Left lobe of liver (tissue), 2 donors: ENCODE data around the gene GNL1. TPM values are rescaled to one million over a fixed set of nuclear protein-coding genes. Genes with fewer than 3 reads are reported as not detected.
A peak's percentile ranks its signal among the peaks of the same experiment; 100 is the strongest.
"Not testable (repeated sequence)": the region's sequence is repeated elsewhere in the genome, so short reads cannot be mapped to it uniquely, and the experiment has no call there.

Experiments
- ATAC-seq: fragments of 200-7000 bp; cut with Tn5 transposase; one replicate; pipeline ENCODE4 v1.9.1; 2020; ENCODE audit warnings: mild to moderate bottlenecking, moderate library complexity
- DNase-seq: peaks from one replicate; pipeline ENCODE4 v3.0.0-alpha.2; 2020; ENCODE audit warnings: low spot score
- total RNA-seq: library from RNA; stranded (reverse); gene quantifications from one replicate; pipeline ENCODE4 v1.2.1, GENCODE V29; 2021
- donor health status: DM: no; HTN: no; CAD: no; lungs with moderate emphysema.
- donor health status: DM: no; HTN: yes; CAD: no.

The GNL1 gene
- total RNA-seq, 1 donor from 2014 or later = 24.0 TPM

DNA sequence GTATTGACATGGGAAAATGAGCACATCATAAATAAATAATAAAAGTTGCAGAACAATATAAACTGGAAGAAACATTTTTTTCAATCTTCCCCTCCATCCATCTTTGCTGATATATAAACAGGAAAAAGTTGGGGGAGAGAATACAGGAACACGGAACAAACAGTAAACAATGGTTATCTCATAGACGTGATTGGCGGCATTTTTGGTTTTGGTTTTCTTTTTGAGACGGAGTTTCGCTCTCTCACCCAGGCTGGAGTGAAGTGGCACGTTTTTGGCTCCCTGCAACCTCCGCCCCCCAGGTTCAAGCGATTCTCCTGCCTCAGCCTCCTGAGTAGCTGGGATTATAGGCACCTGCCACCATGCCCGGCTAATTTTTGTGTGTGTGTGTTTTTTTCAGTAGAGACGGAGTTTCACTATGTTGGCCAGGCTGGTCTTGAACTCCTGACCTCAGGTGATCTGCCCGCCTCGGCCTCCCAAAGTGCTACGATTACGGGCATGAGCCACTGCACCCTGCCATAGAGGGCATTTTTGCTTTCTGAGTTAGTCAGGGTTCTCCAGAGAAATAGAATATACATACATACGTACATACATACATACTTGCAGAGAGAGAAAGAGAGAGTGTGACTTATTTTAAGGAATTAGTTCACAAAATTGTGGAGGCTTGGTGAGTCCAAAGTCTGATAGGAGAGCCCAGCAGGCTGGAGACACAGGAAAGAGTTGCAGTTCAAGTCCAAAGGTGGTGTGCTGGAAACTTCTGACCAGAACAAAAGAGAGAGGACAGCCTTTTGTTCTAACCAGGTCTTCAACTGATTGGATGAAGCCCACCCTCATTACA is 22.6 kb downstream of the GNL1 start:
- peak; percentile 80 for ATAC-seq
- DNase-seq = no peak

DNA sequence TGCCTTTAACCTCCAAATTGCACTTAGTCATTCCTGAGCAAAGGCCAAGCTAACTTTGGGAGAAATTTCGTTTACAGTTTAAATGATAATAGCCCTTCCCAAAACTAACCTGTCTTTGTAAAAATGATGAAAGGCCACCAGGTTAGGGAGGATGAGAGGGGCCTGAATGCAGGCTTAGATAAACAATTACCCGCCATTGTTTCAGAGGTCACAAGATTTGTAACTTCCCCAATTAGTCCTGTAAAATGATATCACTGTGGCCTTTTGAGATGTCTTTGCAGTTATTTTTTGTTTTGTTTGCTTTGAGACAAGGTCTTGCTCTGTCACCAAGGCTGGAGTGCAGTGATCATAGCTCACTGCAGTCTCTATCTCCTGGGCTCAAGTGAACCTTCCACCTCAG is 26.3 kb downstream of the GNL1 start:
- no peak for ATAC-seq
- no peak for DNase-seq

DNA sequence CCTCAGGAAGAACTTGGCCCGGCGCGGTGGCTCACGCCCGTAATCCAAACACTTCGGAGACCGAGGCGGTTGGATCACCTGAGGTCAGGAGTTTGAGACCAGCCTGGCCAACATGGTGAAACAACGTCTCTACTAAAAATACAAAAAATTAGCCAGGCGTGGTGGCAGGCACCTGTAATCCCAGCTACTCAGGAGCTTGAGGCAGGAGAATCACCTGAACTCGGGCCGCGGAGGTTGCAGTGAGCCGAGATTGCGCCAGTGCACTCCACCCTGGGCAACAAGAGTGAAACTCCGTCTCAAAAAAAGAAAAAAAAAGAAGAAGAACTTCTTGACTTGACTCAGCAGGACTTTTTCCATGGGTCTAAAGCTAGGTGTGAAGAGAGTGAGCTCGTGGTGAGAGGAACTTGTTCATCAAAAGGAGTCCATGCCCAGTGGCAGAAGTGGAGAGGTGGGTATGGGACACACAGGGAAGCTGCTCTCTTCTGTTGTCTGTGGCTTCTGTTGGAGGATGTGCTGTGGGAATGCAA is 26.9 kb downstream of the GNL1 start:
- ATAC-seq = not testable (repeated sequence)

DNA sequence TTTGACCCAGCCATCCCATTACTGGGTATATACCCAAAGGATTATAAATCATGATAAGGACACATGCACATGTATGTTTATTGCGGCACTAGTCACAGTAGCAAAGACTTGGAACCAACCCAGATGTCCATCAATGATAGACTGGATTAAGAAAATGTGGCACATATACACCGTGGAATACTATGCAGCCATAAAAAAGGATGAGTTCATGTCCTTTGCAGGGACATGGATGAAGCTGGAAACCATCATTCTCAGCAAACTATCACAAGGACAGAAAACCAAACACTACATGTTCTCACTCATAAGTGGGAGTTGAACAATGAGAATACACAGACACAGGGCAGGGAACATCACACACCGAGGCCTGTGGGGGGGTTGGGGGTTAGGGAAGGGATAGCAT is 29.8 kb downstream of the GNL1 start:
- ATAC-seq, DNase-seq: not testable (repeated sequence)

More for the DNA sequence above, 26.9 kb downstream of the GNL1 start:
- not testable (repeated sequence) for DNase-seq

DNA sequence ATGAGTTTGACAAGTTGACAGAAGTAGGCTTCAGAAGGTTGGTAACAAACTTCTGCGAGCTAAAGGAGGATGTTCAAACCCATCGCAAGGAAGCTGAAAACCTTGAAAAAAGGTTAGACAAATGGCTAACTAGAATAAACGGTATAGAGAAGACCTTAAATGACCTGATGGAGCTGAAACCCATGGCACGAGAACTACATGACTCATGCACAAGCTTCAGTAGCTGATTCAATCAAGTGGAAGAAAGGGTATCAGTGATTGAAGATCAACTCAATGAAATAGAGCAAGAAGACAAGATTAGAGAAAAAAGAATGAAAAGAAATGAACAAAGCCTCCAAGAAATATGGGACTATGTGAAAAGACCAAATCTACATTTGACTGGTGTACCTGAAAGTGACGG is 34.3 kb downstream of the GNL1 start:
- not testable (repeated sequence) for ATAC-seq, DNase-seq

DNA sequence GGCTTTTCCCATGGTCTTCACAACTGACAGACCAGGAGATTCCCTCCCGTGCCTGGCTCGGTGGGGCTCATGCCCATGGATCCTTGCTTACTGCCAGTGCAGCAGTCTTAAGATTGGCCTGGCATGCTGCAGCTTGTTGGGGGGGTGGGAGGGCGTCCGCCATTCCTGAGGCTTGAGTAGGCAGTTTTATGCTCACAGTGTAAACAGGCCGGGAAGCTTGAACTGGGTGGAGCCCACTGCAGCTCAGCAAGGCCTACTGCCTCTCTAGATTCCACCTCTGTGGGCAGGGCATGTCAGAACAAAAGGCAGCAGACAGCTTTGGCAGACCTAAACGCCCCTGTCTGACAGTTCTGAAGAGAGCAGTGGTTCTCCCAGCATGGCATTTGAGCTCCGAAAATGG is 35.2 kb downstream of the GNL1 start:
- ATAC-seq, DNase-seq: not testable (repeated sequence)

DNA sequence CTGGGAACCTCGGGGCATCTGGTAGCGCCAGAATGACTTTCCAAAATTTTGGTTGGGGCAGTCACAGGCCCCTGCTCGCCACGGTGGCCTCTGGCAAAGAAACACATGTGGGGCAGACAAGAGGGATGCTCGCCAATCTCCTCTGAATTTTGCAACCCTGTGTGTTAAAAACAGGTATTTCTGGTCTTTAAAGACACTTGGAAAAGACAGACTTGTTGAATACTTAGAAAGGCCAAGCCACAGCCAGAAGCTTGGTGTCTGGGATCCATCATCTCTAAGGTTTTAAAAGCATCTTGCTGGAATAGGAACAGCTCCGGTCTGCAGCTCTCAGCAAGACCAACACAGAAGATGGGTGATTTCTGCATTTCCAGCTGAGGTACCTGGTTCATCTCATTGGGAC is 35.8 kb downstream of the GNL1 start:
- ATAC-seq (no peak), DNase-seq (no peak)

DNA sequence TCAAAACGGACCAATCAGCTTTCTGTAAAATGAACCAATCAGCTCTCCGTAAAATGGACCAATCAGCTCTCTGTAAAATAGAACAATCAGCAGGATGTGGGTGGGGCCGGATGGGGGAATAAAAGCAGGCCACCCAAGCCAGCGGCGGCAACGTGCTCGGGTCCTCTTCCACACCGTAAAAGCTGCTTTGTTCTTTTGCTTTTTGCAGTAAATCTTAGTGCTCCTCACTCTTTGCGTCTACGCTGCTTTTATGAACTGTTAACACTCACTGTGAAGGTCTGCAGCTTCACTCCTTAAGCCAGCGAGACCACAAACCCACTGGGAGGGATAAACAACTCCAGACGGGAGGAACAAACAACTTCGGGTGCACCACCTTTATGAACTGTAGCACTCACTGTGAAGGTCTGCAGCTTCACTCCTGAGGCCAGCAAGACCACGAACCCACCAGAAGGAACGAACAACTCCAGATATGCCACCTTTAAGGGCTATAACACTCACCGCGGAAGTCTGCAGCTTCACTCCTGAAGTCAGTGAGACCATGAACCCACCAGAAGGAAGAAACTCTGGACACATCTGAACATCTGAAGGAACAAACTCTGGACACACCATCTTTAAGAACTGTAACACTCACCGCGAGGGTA is 37.7 kb downstream of the GNL1 start:
- ATAC-seq, DNase-seq: not testable (repeated sequence)

DNA sequence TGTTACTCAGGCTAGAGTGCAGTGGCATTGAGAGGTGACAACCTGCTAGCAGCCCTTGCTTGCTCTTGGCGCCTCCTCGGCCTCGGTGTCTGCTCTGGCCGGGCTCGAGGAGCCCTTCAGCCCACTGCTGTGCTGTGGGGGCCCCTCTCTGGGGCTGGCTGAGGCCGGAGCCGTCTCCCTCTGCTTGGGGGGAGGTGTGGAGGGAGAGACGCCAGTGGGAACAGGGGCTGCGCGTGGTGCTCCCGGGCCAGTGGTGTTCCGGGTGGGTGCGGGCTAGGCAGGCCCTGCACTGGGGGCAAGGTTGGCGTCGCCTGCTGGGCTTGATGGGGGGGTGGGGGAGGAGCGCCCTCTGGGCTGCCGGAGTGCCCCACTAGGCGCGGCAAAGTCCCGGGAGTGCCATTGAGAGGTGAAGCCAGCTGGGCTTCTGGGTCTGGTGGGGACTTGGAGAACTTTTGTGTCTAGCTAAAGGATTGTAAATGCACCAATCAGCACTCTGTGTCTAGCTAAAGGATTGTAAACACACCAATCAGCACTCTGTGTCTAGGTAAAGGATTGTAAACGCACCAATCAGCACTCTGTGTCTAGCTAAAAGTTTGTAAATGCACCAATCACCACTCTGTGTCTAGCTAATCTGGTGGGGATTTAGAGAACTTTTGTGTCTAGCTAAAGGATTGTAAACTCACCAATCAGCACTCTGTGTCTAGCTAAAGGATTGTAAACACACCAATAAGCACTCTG is 38.4 kb downstream of the GNL1 start:
- DNase-seq, ATAC-seq: not testable (repeated sequence)

DNA sequence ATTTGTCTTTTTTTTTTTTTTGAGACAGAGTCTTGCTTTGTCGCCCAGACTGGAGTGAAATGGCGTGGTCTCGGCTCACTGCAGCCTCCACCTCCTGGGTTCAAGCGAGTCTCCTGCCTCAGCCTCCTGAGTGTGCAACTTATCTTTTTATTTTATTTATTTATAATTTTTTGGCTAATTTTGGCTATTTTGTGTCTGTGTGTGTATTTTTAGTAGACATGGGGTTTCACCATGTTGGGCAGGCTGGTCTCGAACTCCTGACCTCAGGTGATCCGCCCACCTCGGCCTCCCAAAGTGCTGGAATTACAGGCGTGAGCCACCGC is 39.6 kb downstream of the GNL1 start:
- not testable (repeated sequence) for ATAC-seq, DNase-seq

DNA sequence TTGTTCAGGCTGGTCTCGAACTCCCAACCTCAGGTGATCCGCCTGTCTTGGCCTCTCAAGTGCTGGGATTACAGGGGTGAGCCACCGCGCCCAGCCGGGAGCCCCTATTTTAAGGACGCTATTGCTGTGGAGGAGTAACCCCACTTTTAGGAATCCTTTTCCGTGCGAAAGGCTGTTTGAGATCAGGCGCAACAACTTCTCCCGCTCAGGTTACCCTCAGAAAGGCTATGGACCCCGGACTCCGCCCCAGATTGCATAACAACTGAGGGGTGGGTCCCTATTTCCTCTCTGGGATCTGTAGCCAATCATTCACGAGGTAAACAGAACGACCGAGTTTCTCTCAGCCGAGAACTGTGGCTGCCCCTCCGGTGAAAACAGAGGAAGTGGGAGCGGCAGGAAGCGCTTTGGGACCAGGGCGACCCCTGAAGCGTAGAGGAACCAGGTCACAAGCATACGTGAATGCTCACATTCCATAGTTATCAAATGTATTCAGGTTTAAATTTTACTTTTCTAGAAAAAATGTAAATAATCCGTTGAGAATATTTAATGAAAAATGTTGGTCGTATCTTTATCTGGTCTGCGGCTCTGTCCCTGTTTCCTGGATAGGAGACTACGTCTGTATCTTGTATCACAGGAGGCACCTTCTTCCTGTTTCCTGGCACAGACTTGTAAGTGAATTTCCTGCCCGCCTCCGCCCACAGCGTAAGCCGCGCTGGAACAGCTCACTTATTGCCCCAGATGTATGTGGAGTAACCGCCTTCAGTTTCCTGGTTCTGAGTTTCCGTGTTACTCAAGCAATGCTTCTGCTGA is 40.1 kb downstream of the GNL1 start:
- ATAC-seq (peak; percentile 97), DNase-seq (peak; percentile 94)

DNA sequence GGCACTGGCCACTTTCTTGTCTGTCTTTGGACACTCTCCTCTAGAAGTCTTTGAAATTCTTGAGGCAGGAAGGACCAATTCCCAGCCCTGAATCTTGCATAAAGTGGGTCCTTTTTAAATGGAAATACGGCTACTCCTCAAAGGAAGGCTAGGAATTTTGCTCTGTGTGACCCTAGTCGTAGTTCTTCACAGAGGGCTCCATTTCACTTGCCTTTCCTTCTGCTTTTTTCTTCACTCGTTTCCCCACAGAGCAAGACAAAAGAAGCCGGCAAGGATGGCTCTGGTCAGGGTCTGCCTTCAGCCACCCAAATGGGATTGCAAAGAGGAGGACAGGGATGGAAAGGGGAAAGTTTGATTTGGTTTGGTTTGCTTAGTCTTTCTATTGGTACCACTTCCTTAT is 41.2 kb downstream of the GNL1 start:
- DNase-seq (peak; percentile 22), ATAC-seq (no peak)

DNA sequence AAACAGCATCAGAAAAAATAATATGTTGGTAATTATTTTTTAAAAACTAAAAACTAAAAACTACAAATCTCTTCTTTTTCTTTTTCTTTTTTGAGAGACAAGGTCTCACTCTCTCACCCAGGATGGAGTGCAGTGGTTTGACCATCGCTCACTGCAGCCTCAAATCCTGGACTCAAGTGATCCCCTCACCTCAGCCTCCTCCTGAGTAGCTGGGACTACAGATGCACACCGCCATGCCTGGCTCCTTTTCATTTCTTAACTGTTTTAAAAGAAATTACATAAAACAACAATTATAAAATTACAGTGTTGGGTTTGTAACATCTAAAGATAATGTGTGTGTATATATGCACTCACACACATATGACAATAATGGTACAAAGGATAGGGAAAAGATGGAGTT is 42.8 kb downstream of the GNL1 start:
- DNase-seq (no peak), ATAC-seq (no peak)

DNA sequence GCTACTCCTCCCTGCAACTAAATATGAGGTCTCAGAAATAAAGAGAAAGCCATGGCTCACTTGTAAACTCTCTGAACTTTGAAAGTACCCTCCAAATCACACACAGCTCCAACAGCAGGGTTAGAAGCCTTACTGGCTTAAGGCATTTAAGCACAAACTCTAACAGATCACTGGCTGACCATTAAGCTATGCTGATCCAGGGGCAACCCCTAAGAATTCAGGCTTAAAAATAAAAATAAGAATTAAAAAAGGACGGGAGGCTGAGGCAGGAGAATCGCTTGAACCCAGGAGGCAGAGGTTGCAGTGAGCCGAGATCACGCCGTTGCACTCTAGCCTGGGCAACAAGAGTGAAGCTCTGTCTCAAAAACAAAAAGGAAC is 45.1 kb downstream of the GNL1 start:
- ATAC-seq = no peak
- no peak for DNase-seq

DNA sequence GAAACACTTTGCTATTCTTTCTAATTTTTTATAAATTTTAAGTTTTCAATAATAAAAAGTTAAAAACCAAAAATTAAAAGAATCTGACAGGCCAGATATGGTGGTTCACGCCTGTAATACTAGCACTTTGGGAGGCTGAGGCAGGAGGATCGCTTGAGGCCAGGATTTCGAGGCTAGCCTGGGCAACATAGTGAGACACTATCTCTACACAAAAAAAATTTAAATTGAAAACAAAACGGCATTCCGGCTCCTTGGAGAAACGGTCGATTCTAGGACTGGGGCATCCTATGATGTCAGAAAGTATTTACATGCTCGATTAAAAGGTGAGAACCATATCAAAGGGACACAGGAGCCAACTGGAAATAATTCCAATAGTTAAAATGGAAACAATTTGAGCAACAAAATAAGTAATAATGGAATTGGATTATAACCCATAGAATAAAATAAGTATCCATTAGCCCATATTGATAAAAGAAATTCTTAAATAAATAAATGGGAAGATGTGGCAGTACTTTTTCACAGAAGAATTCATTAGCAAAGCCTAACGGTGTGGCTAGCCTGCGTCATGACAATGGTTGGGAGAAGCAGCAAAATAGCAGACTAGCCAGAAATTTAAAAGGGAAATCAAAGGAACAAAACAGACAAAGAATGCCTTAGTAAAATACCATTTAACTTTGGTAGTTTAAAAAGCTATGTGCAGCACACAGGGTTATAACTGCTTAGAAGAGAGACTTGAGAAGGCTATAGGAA is 45.7 kb downstream of the GNL1 start:
- DNase-seq (no peak), ATAC-seq (no peak)

DNA sequence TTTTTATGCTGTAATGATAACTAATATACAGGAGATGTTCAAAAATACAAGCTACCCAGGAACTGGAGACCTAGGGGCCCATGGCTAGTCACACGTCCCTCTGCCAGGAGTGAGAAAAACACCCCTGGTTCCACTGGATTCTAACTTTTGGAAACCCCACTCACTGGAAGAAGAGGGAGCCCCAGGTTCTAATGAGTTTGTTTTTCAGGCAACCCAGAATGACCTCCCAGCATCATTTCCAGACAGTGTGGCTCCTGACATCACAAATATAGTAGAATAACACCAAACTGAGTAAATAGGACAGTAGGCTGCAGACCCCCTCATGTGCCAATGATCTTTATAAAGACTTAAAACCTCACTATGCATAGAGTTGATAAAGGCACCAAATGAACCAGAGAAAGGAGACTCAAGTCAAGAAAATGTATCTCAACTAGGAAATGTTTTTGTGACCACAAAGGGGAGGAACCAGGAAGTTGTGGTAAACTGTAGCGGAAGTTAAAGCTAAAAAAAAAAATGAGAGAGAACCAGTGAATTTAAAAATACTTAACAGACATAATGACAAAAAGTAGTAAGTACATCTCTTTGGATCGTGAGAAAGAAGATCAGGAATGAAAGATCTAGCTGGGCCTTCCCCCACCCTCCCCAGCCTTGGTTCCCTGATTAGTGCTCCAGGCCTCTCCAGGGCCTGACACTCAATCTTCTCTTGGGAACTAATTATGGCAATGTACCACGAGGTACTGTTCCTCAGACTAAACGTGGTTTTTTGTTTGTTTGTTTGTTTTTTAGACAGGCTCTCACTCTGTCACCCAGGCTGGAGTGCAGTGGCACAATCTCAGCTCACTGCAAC is 47.2 kb downstream of the GNL1 start:
- no peak for DNase-seq
- ATAC-seq = peak; percentile 32

DNA sequence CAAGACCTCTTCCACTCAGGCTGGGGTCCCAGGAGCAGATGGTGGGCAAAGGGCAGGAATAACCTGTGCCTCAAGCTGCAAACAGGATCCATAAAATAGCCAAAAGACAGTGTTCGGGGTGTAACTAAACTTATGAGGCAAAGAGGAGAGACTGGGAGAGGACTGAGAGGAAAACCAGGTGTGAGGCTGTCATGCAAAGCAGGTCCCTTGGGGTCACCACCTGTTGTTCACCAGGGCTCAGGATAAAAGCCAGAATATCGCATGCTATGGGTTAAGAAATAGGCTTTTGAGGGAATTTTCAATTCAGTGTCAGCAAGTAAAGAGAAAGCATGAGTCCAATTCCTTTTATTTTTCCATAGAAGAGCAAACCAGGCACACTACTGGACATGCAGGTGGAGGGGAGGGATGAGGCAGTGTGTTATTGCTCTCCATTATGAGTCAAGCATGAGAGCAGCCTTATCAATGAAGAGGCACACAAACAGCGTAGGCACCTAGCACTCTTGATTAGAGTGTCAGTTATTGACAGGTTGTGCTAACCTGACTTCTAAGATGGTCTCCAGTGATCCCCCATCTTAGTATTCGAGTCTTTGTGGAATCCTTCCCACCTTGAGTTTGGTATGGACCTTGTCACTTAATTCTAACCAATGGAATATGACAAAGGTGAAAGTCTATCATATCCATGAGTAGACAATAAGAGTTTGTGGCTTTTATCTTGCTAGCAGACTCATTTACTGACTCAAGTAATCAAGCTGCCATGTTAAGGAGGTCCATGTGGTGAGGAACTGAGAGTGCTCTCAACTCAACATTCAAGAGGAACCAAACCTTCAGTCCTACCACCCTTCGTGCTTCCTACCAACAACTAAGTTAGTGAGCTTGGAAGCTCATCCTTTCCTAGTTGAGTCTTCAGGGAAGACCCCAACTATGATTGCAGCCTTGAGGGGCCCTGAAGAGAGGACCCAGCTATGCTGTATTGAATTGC is 48.2 kb downstream of the GNL1 start:
- DNase-seq (no peak), ATAC-seq (no peak)
